ENCODE measurements around the gene INTS13. TPM values are rescaled to one million over a fixed set of nuclear protein-coding genes. Genes with fewer than 3 reads are reported as not detected.

INTS13 gene
- total and polyA plus RNA-seq, 2 of the 13 experiments (the other 11 are each of a cell fraction or from before 2014, with no cell fraction given): 16.3 to 43.7 TPM

GRCh38 chr12:26884765-26885576 lies 52.8 kb downstream of the INTS13 start (continued):
- TF ChIP-seq ZNF883 (CRISPR knock-in tag; IDR thresholded peaks at IDR 0.05; ENCODE audit: not compliant biosample characterization): peak; percentile 52
- peak; percentile 91 for TF ChIP-seq SMC3 (IDR thresholded peaks at IDR 0.05; ENCODE audit: low read length)
- peak; percentile 55; the same call in 1 of the 2 replicates for TF ChIP-seq ARID4A (CRISPR knock-in tag; IDR thresholded peaks at IDR 0.05; ENCODE audit: borderline replicate concordance)
- 0 out of 2 replicates have a peak, but pooled peaks have one; percentile 54 for TF ChIP-seq MIXL1 (CRISPR knock-in tag; IDR thresholded peaks at IDR 0.05)
- TF ChIP-seq KDM2A (CRISPR knock-in tag; IDR thresholded peaks at IDR 0.05; ENCODE audit: borderline replicate concordance, low read depth): peak; percentile 39; the same call in 1 of the 2 replicates
- peak; percentile 70; the same call in 1 of the 2 replicates for TF ChIP-seq SAP130 (CRISPR knock-in tag; IDR thresholded peaks at IDR 0.05; ENCODE audit: low read depth)
- peak; percentile 48; the same call in 1 of the 2 replicates for TF ChIP-seq ARID5B (CRISPR knock-in tag; IDR thresholded peaks at IDR 0.05)
- TF ChIP-seq BCL6 (CRISPR knock-in tag; IDR thresholded peaks at IDR 0.05): 0 out of 2 replicates have a peak, but pooled peaks have one; percentile 24

All from HepG2 (cell line).